SK-N-SH treated with all-trans-retinoic acid at 6 μM for 48 hours (cell line): ENCODE data around the gene GPRASP1.

Experiments used
- CSDC2 ChIP-seq: fragments of 250-450 bp; sonication (Bioruptor Pico); IDR thresholded peaks from 2 replicates; pipeline ENCODE4 v1.5.0; 2020; ENCODE audit warnings: mild to moderate bottlenecking, moderate library complexity
- ESRRG ChIP-seq: fragments of 250-450 bp; sonication (Bioruptor Pico); IDR thresholded peaks from 2 replicates; pipeline ENCODE4 v1.6.1; 2021; ENCODE audit warnings: mild to moderate bottlenecking
- GLIS3 ChIP-seq: fragments of 250-450 bp; sonication (Bioruptor Pico); IDR thresholded peaks from 2 replicates; pipeline ENCODE4 v1.5.0; 2020; ENCODE audit warnings: mild to moderate bottlenecking, moderate library complexity
- ISL1 ChIP-seq: fragments of 250-450 bp; sonication (Bioruptor Pico); IDR thresholded peaks from 2 replicates; pipeline ENCODE4 v2.1.2; 2022; ENCODE audit warnings: mild to moderate bottlenecking, moderate library complexity
- RARB ChIP-seq: fragments of 250-450 bp; sonication (Bioruptor Pico); IDR thresholded peaks from 2 replicates; pipeline ENCODE4 v1.8.0; 2021; ENCODE audit warnings: mild to moderate bottlenecking, moderate library complexity
- ZNF565 ChIP-seq: fragments of 450-650 bp; formaldehyde crosslinking; conservative IDR thresholded peaks from 2 replicates; pipeline ENCODE4 v1.5.0; 2020; ENCODE audit warnings: low read depth, mild to moderate bottlenecking, moderate library complexity
- TF ChIP-seq, protein P1 (sequence below): fragments of 250-450 bp; sonication (Bioruptor Pico); IDR thresholded peaks from 2 replicates; pipeline ENCODE4 v1.8.0; 2020; ENCODE audit warnings: mild to moderate bottlenecking, moderate library complexity, borderline replicate concordance
- TF ChIP-seq, protein P2 (sequence below): fragments of 250-450 bp; sonication (Bioruptor Pico); IDR thresholded peaks from 2 replicates; pipeline ENCODE4 v1.5.0; 2020; ENCODE audit warnings: mild to moderate bottlenecking, moderate library complexity

DNA sequence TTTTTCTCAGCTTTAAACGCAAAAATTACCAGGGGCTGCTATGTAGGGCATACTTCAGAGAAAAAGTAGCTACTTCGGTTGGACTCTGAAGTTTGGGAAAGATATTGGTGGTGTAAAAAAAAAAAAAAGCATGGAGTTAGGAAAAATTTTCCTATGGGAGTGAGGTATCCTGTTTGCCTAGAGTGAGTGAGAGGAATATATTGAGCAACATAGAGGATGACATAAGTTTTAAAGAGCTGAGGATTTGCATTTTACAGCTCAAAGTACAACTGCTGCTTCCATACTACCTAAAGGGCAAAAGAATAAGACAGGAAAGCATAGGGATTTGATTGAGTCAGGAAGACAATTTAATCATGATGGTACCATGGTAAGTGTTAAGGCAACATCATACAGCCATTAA, 7.3 kb downstream of the GPRASP1 start:
- TF ChIP-seq, protein P1, sequence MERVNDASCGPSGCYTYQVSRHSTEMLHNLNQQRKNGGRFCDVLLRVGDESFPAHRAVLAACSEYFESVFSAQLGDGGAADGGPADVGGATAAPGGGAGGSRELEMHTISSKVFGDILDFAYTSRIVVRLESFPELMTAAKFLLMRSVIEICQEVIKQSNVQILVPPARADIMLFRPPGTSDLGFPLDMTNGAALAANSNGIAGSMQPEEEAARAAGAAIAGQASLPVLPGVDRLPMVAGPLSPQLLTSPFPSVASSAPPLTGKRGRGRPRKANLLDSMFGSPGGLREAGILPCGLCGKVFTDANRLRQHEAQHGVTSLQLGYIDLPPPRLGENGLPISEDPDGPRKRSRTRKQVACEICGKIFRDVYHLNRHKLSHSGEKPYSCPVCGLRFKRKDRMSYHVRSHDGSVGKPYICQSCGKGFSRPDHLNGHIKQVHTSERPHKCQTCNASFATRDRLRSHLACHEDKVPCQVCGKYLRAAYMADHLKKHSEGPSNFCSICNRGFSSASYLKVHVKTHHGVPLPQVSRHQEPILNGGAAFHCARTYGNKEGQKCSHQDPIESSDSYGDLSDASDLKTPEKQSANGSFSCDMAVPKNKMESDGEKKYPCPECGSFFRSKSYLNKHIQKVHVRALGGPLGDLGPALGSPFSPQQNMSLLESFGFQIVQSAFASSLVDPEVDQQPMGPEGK (CRISPR knock-in tag), result no peak
- TF ChIP-seq ISL1 (CRISPR knock-in tag) (no peak), RARB (CRISPR knock-in tag) (no peak), ZNF565 (CRISPR knock-in tag) (no peak), ESRRG (CRISPR knock-in tag) (no peak), CSDC2 (CRISPR knock-in tag) (no peak), GLIS3 (CRISPR knock-in tag) (no peak)
- TF ChIP-seq, protein P2, sequence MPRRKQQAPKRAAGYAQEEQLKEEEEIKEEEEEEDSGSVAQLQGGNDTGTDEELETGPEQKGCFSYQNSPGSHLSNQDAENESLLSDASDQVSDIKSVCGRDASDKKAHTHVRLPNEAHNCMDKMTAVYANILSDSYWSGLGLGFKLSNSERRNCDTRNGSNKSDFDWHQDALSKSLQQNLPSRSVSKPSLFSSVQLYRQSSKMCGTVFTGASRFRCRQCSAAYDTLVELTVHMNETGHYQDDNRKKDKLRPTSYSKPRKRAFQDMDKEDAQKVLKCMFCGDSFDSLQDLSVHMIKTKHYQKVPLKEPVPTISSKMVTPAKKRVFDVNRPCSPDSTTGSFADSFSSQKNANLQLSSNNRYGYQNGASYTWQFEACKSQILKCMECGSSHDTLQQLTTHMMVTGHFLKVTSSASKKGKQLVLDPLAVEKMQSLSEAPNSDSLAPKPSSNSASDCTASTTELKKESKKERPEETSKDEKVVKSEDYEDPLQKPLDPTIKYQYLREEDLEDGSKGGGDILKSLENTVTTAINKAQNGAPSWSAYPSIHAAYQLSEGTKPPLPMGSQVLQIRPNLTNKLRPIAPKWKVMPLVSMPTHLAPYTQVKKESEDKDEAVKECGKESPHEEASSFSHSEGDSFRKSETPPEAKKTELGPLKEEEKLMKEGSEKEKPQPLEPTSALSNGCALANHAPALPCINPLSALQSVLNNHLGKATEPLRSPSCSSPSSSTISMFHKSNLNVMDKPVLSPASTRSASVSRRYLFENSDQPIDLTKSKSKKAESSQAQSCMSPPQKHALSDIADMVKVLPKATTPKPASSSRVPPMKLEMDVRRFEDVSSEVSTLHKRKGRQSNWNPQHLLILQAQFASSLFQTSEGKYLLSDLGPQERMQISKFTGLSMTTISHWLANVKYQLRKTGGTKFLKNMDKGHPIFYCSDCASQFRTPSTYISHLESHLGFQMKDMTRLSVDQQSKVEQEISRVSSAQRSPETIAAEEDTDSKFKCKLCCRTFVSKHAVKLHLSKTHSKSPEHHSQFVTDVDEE (CRISPR knock-in tag), result no peak
